Left lung (tissue), 10 donors: ENCODE measurements around the gene FEV. TPM values are rescaled to one million over a fixed set of nuclear protein-coding genes. Genes with fewer than 3 reads are reported as not detected.

Source experiments
- ATAC-seq: fragments of 200-7000 bp; cut with Tn5 transposase; one replicate; pipeline ENCODE4 v1.9.1; 2020; ENCODE audit warnings: moderate library complexity
- DNase-seq, 4 donors: peaks; one replicate each; pipeline ENCODE4 v3.0.0-alpha.2; 2013 to 2020
- H3K27ac ChIP-seq, 2 donors: fragments of 200-600 bp; sonication (generic) in 1 of 2; one replicate each; pipeline versions ENCODE4 v1.5.0 to v1.8.0; 2020 to 2021
- H3K27me3 ChIP-seq, 2 donors: fragments of 200-600 bp; sonication (generic) in 1 of 2; one replicate each; pipeline versions ENCODE4 v1.5.0 to v1.8.0; 2020 to 2021
- H3K36me3 ChIP-seq, 2 donors: fragments of 200-600 bp; sonication (generic) in 1 of 2; one replicate each; pipeline versions ENCODE4 v1.5.0 to v1.8.0; 2020 to 2021
- H3K4me1 ChIP-seq, 2 donors: fragments of 200-600 bp; one replicate each; pipeline ENCODE4 v1.8.0; 2021
- H3K4me3 ChIP-seq, 2 donors: fragments of 200-600 bp; sonication (generic) in 1 of 2; one replicate each; pipeline versions ENCODE4 v1.5.0 to v1.8.0; 2020 to 2021; ENCODE audit warnings: mild to moderate bottlenecking in 1 of 2
- H3K9me3 ChIP-seq, 2 donors: fragments of 200-600 bp; sonication (generic) in 1 of 2; one replicate each; pipeline versions ENCODE4 v1.5.0 to v1.8.0; 2020 to 2021
- intact Hi-C, 2 donors: fragments of 100-400 bp; cut with DNase I; formaldehyde crosslinking; loops; one replicate each; pipeline versions ENCODE4 v1.11.2 to v1.14.2; 2022
- polyA plus RNA-seq, 6 donors: library from polyadenylated mRNA; unstranded; fragments of 120-200 nt; gene quantifications; one replicate each; pipeline ENCODE4 v1.2.1, GENCODE V29; 2013; ENCODE audit not compliant: insufficient read length in 6 of 6
- total RNA-seq, 2 donors: library from RNA; stranded (reverse); fragmentation: NEBNext Ultra II Directional; extraction: Animal tissue kit (Norgen Biotek cat#: 25700); gene quantifications; one replicate each; pipeline ENCODE4 v1.2.1, GENCODE V29; 2021
- TF ChIP-seq, protein P1 (sequence below), 2 donors: fragments of 200-600 bp; sonication (generic) in 1 of 2; IDR thresholded peaks; one replicate each; pipeline versions ENCODE4 v1.5.0 to v1.8.0; 2021; ENCODE audit warnings: antibody characterized with exemption in 2 of 2
- donor health status: DM: no; HTN: yes; CAD: no.
- donor health status: DM: no; HTN: no; CAD: no.

Gene FEV
- total and polyA plus RNA-seq, 8 donors: not detected

DNA sequence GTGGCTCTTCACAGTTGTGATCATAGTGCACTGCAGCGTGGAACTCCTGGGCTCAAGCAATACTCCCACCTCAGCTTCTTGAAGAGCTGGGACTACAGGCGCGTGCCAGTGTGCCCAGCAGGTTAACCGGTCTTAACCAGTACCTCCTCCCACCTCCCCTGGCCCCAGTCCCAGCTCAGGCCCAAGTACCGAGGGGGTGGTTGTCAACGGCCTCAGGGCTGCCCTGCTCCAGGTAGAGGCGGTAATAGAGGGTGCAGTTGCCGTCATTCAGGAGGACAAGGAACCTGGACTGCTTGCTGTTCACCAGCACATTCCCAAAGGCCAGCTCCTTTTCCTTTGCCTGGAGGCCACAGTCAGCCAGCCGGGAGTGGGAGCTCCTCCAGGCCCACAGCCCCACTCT is 36.6 kb upstream of the FEV start:
- H3K27ac ChIP-seq: no peak overlapping the region
- peak; percentile 77 for ATAC-seq
- no peaks in the 10 kb centered on the region for H3K36me3 ChIP-seq
- H3K27me3 ChIP-seq: peaks cover 0 to 12% of the 10 kb centered on the region in 2 donors
- no peaks in the 10 kb centered on the region for H3K9me3 ChIP-seq
- no peaks in the 10 kb centered on the region for H3K4me1 ChIP-seq
- intact Hi-C loops: no loop called here
- TF ChIP-seq, protein P1, sequence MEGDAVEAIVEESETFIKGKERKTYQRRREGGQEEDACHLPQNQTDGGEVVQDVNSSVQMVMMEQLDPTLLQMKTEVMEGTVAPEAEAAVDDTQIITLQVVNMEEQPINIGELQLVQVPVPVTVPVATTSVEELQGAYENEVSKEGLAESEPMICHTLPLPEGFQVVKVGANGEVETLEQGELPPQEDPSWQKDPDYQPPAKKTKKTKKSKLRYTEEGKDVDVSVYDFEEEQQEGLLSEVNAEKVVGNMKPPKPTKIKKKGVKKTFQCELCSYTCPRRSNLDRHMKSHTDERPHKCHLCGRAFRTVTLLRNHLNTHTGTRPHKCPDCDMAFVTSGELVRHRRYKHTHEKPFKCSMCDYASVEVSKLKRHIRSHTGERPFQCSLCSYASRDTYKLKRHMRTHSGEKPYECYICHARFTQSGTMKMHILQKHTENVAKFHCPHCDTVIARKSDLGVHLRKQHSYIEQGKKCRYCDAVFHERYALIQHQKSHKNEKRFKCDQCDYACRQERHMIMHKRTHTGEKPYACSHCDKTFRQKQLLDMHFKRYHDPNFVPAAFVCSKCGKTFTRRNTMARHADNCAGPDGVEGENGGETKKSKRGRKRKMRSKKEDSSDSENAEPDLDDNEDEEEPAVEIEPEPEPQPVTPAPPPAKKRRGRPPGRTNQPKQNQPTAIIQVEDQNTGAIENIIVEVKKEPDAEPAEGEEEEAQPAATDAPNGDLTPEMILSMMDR (IDR thresholded peaks at IDR 0.05): no peak
- no peak overlapping the region for H3K4me3 ChIP-seq
- peak in 1 of 4 donors; percentile 50 for DNase-seq

DNA sequence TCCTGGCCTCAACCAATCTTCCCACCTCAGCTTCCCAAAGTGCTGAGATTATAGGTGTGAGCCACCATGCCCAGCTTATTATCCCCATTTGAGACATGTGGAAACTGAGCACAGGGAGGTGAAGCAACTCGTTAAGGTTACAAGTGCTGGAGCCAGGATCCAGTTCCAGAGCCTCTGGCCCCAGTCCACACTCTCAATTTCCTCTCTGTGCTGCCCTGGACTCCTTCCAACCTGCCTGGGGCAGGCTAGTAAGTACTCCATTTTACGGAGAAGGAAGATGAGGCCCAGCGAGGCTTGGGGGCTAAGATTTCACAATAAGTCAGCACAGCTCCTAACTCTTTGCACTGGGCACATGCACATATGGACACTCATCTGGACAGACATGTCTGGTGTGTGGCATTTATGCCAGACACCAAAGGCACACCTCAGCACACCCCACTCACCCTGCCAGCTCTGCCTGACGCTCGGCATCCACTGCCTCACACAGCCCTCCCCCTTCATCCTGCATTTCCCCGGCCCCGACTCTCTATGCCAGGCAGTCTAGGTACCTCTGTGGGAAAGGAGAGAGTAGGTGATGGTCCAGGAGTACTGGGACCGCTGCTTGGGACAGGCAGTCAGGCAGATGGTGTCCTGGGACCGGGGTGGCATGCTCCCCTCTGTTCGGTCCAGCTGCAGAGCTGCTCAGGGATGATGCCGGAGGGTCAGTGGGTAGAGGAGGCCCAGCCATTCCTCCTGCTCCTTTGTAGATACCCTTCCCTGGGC is 35.8 kb upstream of the FEV start:
- peaks cover 0 to 10% of the 10 kb centered on the region in 2 donors for H3K27me3 ChIP-seq
- H3K27ac ChIP-seq: no peak overlapping the region
- peak; percentile 54 for ATAC-seq
- no peak overlapping the region for H3K4me3 ChIP-seq
- TF ChIP-seq, protein P1 (IDR thresholded peaks at IDR 0.05): no peak
- intact Hi-C loops: no loop called here
- no peak for DNase-seq
- no peaks in the 10 kb centered on the region for H3K9me3 ChIP-seq
- H3K4me1 ChIP-seq: no peaks in the 10 kb centered on the region
- H3K36me3 ChIP-seq: no peaks in the 10 kb centered on the region

GRCh38 chr2:219019436-219019835 is 34.5 kb upstream of the FEV start:
- intact Hi-C loops: no loop called here
- no peaks in the 10 kb centered on the region for H3K9me3 ChIP-seq
- no peak overlapping the region for H3K4me3 ChIP-seq
- no peaks in the 10 kb centered on the region for H3K36me3 ChIP-seq
- no peaks in the 10 kb centered on the region for H3K4me1 ChIP-seq
- ATAC-seq (no peak), DNase-seq (no peak)
- peaks cover 0 to 7% of the 10 kb centered on the region in 2 donors for H3K27me3 ChIP-seq
- TF ChIP-seq, protein P1 (IDR thresholded peaks at IDR 0.05): no peak
- no peak overlapping the region for H3K27ac ChIP-seq

GRCh38 chr2:219018726-219019125 is 33.7 kb upstream of the FEV start:
- TF ChIP-seq, protein P1 (IDR thresholded peaks at IDR 0.05): no peak
- no peak for ATAC-seq
- Histone ChIP-seq H3K27me3 (peaks cover 0 to 13% of the 10 kb centered on the region in 2 donors), H3K9me3 (no peaks in the 10 kb centered on the region), H3K36me3 (no peaks in the 10 kb centered on the region), H3K4me1 (no peaks in the 10 kb centered on the region), H3K27ac (no peak overlapping the region), H3K4me3 (no peak overlapping the region)
- no peak for DNase-seq
- intact Hi-C loops: no loop called here

DNA sequence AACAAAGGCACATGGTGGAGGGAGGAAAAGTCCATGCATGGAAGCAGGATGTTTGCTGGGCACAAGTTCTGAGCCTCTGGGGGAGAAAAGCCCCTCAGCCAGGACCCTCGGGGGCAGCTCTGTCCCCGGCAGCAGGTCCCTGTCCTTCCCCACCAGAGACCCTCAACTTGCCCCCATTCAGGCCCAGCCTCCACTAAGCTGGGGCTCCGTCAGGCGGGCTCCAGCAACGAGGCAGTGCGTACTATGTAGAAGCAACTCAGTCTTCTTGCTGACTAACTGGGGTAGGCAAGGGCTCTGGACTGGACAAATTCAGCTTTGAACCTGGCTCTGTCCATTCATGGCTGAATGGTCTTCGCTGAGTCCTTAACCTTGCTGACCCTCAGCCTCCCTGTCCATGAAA is 33.3 kb upstream of the FEV start:
- Histone ChIP-seq H3K36me3 (no peaks in the 10 kb centered on the region), H3K4me3 (no peak overlapping the region), H3K9me3 (no peaks in the 10 kb centered on the region), H3K27me3 (peaks cover 0 to 18% of the 10 kb centered on the region in 2 donors), H3K27ac (no peak overlapping the region), H3K4me1 (no peaks in the 10 kb centered on the region)
- no peak for ATAC-seq
- DNase-seq: no peak
- TF ChIP-seq, protein P1 (IDR thresholded peaks at IDR 0.05): no peak
- intact Hi-C loops: no loop called here
